OCI-LY7 (cell line): ENCODE measurements around the gene GAL. TPM values are rescaled to one million over a fixed set of nuclear protein-coding genes. Genes with fewer than 3 reads are reported as not detected.

Source experiments
- BruUV-seq: library from RNA; stranded (reverse); fragments of 400-500 nt; replicated peaks from 2 replicates; lab custom pipeline; 2021; lab: Mats Ljungman, UMichigan
- CTCF ChIA-PET: fragments of 300-600 bp; sonication (Branson Sonifier 250); formaldehyde crosslinking; loops from one replicate; lab custom pipeline; 2022; ENCODE audit warnings: antibody characterized with exemption; ENCODE audit not compliant: unreplicated experiment; lab: Charles Lee
- POLR2A ChIA-PET: fragments of 300-600 bp; sonication (Branson Sonifier 250); formaldehyde crosslinking; loops from one replicate; lab custom pipeline; 2022; ENCODE audit warnings: antibody characterized with exemption; lab: Charles Lee
- DNase-seq: peaks from one replicate; pipeline ENCODE4 v3.0.0-alpha.2; 2015; ENCODE audit warnings: low spot score
- H2AFZ ChIP-seq: fragments of 200-600 bp; sonication (generic), shearing (Covaris generic); 2 replicates; pipeline ENCODE4 v1.6.1; 2014; ENCODE audit warnings: mild to moderate bottlenecking, antibody characterized with exemption, low read length, moderate library complexity
- H3K27ac ChIP-seq: fragments of 200-600 bp; sonication (generic); 2 replicates; pipeline ENCODE4 v1.5.1; 2014; ENCODE audit warnings: mixed run types, low read depth, mild to moderate bottlenecking, moderate library complexity, low read length, inconsistent platforms; ENCODE audit not compliant: poor library complexity, severe bottlenecking
- H3K36me3 ChIP-seq: fragments of 200-600 bp; sonication (generic); 2 replicates; pipeline ENCODE4 v1.6.1; 2014; ENCODE audit warnings: mild to moderate bottlenecking, antibody characterized with exemption, low read length, moderate library complexity, mixed read lengths; ENCODE audit not compliant: insufficient read depth
- H3K4me1 ChIP-seq: fragments of 200-600 bp; sonication (generic); 2 replicates; pipeline ENCODE4 v1.5.1; 2014; ENCODE audit warnings: mild to moderate bottlenecking, low read length; ENCODE audit not compliant: insufficient read depth, poor library complexity, severe bottlenecking
- H3K4me2 ChIP-seq: fragments of 200-600 bp; sonication (generic); 2 replicates; pipeline ENCODE4 v1.6.1; 2014; ENCODE audit warnings: mild to moderate bottlenecking, low read length
- H3K4me3 ChIP-seq: fragments of 200-600 bp; sonication (generic); 2 replicates; pipeline ENCODE4 v1.5.1; 2014; ENCODE audit warnings: mild to moderate bottlenecking, low read depth, low read length; ENCODE audit not compliant: poor library complexity, severe bottlenecking
- H3K79me2 ChIP-seq: fragments of 200-600 bp; sonication (generic); 2 replicates; pipeline ENCODE4 v1.6.1; 2016; ENCODE audit warnings: low read depth, mild to moderate bottlenecking, low read length, moderate library complexity, mixed read lengths; ENCODE audit not compliant: insufficient read depth
- H3K9me2 ChIP-seq: fragments of 200-600 bp; sonication (generic); 2 replicates; pipeline ENCODE4 v1.6.1; 2016; ENCODE audit warnings: mild to moderate bottlenecking, low read length, mixed read lengths; ENCODE audit not compliant: insufficient read depth
- H3K9me3 ChIP-seq: fragments of 200-600 bp; sonication (generic); 2 replicates; pipeline ENCODE4 v1.6.1; 2014; ENCODE audit warnings: mild to moderate bottlenecking, mixed run types, low read length, mixed read lengths
- H4K20me1 ChIP-seq: fragments of 200-600 bp; sonication (generic); 2 replicates; pipeline ENCODE4 v1.6.1; 2014; ENCODE audit warnings: mild to moderate bottlenecking, antibody characterized with exemption, low read length, moderate library complexity, mixed read lengths; ENCODE audit not compliant: insufficient read depth
- EZH2phosphoT487 ChIP-seq: fragments of 200-600 bp; sonication (generic); IDR thresholded peaks from 2 replicates; pipeline ENCODE4 v1.6.1; 2018; ENCODE audit warnings: low read depth, borderline replicate concordance, mild to moderate bottlenecking, mixed run types, antibody characterized with exemption, low read length, moderate library complexity, mixed read lengths
- intact Hi-C: fragments of 100-400 bp; cut with micrococcal nuclease; formaldehyde crosslinking; loops from one replicate; pipeline ENCODE4 v1.10.0; 2022; ENCODE audit not compliant: unreplicated experiment
- total RNA-seq, 2 experiments: library from RNA; depleted of rRNA in 1 of 2; stranded (reverse); fragments of >200 nt in 1 of 2; shearing (Covaris generic) in 1 of 2; gene quantifications; 2 replicates each; pipeline ENCODE4 v1.2.3, GENCODE V29; 2014 to 2022
- TF ChIP-seq, protein P1 (sequence below): fragments of 200-600 bp; sonication (generic); conservative IDR thresholded peaks from 2 replicates; pipeline ENCODE4 v1.5.1; 2014; ENCODE audit warnings: mild to moderate bottlenecking, antibody characterized with exemption, low read length, moderate library complexity, mixed read lengths

Gene GAL
- total RNA-seq, 2 experiments from 2014 or later: not detected

DNA sequence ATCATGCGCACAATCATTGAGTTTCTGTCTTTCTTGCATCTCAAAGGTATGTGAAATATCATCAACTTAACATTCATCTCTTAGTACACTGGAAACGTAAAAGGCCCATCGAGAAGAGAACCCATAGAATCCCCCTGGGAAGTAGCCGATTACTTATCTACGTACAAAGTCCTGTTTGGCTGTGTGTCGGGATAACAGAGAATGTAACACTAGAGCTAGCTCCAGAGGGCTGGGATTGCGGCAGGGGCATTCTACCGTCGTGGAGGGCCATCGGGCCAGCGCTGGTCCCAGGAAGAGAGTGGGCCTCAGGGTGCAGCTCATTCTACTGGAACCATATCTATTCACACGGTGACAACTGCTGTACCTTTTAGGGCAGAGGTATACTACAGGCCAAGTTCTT lies 4.5 kb downstream of the GAL start:
- H3K9me2 ChIP-seq: no peaks in the 10 kb centered on the region
- no peak overlapping the region for H3K4me2 ChIP-seq
- intact Hi-C loops: no loop called here
- H4K20me1 ChIP-seq: no peaks in the 10 kb centered on the region
- no peak overlapping the region for H3K4me3 ChIP-seq
- H2AFZ ChIP-seq: no peak overlapping the region
- H3K79me2 ChIP-seq: no peaks in the 10 kb centered on the region
- H3K9me3 ChIP-seq: no peaks in the 10 kb centered on the region
- BruUV-seq: no TSS peak
- no peaks in the 10 kb centered on the region for H3K4me1 ChIP-seq
- ChIA-PET POLR2A (no interaction called here), CTCF (no interaction called here)
- TF ChIP-seq, protein P1, sequence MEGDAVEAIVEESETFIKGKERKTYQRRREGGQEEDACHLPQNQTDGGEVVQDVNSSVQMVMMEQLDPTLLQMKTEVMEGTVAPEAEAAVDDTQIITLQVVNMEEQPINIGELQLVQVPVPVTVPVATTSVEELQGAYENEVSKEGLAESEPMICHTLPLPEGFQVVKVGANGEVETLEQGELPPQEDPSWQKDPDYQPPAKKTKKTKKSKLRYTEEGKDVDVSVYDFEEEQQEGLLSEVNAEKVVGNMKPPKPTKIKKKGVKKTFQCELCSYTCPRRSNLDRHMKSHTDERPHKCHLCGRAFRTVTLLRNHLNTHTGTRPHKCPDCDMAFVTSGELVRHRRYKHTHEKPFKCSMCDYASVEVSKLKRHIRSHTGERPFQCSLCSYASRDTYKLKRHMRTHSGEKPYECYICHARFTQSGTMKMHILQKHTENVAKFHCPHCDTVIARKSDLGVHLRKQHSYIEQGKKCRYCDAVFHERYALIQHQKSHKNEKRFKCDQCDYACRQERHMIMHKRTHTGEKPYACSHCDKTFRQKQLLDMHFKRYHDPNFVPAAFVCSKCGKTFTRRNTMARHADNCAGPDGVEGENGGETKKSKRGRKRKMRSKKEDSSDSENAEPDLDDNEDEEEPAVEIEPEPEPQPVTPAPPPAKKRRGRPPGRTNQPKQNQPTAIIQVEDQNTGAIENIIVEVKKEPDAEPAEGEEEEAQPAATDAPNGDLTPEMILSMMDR: no peak
- TF ChIP-seq EZH2phosphoT487: no peak
- DNase-seq: no peak
- H3K27ac ChIP-seq: no peak overlapping the region
- H3K36me3 ChIP-seq: no peaks in the 10 kb centered on the region

DNA sequence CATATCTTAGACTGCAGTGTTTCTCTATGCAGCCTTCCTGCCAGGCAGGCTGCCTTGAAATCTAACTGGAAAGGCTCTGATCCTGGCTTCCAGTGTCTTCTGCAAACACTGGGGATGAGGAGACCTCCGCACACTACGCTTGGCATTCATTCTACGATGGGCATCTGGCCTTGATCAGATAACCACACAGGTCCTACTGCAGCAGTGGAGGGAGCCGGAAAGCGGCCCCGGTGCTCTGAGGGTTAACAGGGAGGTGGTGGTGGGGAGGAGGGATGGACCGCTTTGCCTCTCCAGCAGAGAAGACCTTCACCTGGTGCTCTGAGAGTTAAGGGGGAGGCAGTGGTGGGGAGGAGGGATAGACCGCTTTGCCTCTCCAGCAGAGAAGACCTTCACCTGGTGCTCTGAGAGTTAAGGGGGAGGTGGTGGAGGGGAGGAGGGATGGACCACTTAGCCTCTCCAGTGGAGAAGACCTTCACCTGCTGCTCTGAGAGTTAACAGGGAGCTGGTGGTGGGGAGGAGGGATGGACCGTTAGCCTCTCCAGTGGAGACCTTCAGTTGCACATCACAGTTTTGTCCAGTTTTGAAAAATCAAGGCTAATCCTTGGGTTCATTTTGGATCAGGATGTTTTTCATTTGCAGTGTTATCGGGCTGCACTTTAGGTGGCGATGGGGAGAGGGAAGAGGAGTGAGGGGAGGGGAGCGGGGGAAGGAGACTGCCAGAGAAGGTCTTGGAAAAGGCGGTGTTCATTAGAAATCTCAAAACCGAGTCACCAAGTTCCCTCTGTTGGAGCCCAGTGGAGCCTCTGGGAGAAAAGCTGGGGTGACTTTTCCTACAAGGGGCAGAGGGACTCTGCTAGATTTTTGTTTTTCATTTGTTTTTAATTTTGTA lies 5.6 kb downstream of the GAL start:
- intact Hi-C loops: no loop called here
- Histone ChIP-seq H4K20me1 (no peaks in the 10 kb centered on the region), H3K79me2 (no peaks in the 10 kb centered on the region), H3K9me2 (no peaks in the 10 kb centered on the region), H3K4me2 (no peak overlapping the region), H3K4me1 (no peaks in the 10 kb centered on the region), H3K9me3 (no peaks in the 10 kb centered on the region), H3K27ac (no peak overlapping the region), H3K4me3 (no peak overlapping the region), H2AFZ (no peak overlapping the region), H3K36me3 (no peaks in the 10 kb centered on the region)
- no TSS peak for BruUV-seq
- no peak for DNase-seq
- TF ChIP-seq, protein P1: no peak
- TF ChIP-seq EZH2phosphoT487: no peak
- CTCF ChIA-PET: no interaction called here
- POLR2A ChIA-PET: interaction anchor here (0.7 kb wide), 1 partner anchor 46 kb away, joined by 3 read pairs; no protein-coding TSS in a partner anchor
